ENCODE measurements around the gene FOXC1. TPM values are rescaled to one million over a fixed set of nuclear protein-coding genes. Genes with fewer than 3 reads are reported as not detected.

The FOXC1 gene
- total and polyA plus RNA-seq, 7 donors: 0.90 to 2.7 (median 1.5) TPM

DNA sequence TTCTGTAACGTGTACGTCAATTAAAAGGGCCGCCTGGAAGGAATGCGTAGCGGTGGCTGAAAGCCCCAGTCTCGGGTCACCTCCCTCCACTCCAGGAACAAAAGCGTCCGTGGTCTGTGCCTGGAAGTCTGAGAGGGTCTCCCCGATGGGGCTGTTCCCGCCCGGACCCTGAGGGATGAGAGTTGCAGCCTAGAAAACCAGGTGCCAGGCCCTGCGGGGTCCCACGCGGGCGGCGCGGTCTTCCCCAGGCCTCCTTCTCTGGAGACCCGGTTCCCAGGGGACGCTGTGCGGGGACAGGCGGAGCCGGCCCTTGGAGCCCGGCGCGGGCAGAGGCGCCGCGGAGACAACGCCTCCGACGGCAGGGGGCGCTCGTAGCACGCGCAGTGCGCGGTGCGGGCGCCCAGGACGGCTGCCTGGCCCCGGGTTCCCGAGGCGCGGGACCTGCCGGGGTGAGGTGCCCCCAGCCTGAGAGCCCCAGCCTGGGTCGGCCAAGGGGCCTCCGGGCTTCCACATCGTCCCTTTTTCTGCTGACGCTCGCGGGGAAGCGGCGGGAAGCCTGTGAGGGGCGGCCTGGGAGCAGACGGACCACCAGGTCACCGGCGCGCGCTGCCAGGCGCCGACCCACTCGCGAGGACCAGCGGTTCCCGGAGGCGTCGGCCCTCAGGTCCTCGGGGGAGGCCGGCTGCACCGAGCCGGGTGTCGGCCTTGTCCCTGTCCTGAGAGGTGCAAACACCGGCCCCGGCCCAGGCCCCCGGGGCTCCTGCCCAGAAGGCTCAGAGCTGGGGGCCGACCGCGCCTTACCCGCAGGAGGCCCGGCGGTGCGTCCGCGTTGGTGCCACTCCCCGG is 5.3 kb upstream of the FOXC1 start:
- Histone ChIP-seq H3K4me3 (peak overlapping the region; percentile 68), H3K36me3 (ENCODE audit: insufficient read depth in 1 of 2, low read depth in 1 of 2) (no peaks in the 10 kb centered on the region), H3K4me1 (peaks cover 15% of the 10 kb centered on the region), H3K27me3 (ENCODE audit: insufficient read depth in 3 of 3, low read length in 2 of 3) (peaks cover 0 to 75% (median 44%) of the 10 kb centered on the region in 3 donors), H3K9me3 (no peaks in the 10 kb centered on the region), H3K27ac (no peak overlapping the region)
- WGBS, 3 donors: 2 to 3% (median 2%) methylated on average over 62 to 85 of the region's 85 CpGs
- ATAC-seq (peak; percentile 90 to 96 (median 95)), DNase-seq (peak; percentile 70 to 83)
- intact Hi-C loops (cut with DNase I): loop anchor here (2.0 to 10.0 kb wide), 6 partner anchors 500 to 1140 kb away; no protein-coding TSS in a partner anchor
- peak; percentile 96 for TF ChIP-seq CTCF (IDR thresholded peaks at IDR 0.05)

- Histone ChIP-seq H3K4me1 (peaks cover 15% of the 10 kb centered on the region), H3K27ac (no peak overlapping the region), H3K4me3 (peak overlapping the region; percentile 68), H3K36me3 (ENCODE audit: insufficient read depth in 1 of 2, low read depth in 1 of 2) (no peaks in the 10 kb centered on the region), H3K9me3 (no peaks in the 10 kb centered on the region), H3K27me3 (ENCODE audit: insufficient read depth in 3 of 3, low read length in 2 of 3) (peaks cover 0 to 76% (median 44%) of the 10 kb centered on the region in 3 donors)
- intact Hi-C loops (cut with DNase I): loop anchor here (2.0 to 10.0 kb wide), 5 partner anchors 500 to 1140 kb away; no protein-coding TSS in a partner anchor
- DNase-seq: peak in 1 of 2 donors; percentile 48
- ATAC-seq: peak; percentile 4 to 34 (median 18)
- no peak for TF ChIP-seq CTCF (IDR thresholded peaks at IDR 0.05)
- 16 to 17% (median 17%) methylated on average over 34 to 65 of the region's 65 CpGs for WGBS, 3 donors
These were observed 4.5 kb upstream of the FOXC1 start for GRCh38 chr6:1605004-1605892.

DNA sequence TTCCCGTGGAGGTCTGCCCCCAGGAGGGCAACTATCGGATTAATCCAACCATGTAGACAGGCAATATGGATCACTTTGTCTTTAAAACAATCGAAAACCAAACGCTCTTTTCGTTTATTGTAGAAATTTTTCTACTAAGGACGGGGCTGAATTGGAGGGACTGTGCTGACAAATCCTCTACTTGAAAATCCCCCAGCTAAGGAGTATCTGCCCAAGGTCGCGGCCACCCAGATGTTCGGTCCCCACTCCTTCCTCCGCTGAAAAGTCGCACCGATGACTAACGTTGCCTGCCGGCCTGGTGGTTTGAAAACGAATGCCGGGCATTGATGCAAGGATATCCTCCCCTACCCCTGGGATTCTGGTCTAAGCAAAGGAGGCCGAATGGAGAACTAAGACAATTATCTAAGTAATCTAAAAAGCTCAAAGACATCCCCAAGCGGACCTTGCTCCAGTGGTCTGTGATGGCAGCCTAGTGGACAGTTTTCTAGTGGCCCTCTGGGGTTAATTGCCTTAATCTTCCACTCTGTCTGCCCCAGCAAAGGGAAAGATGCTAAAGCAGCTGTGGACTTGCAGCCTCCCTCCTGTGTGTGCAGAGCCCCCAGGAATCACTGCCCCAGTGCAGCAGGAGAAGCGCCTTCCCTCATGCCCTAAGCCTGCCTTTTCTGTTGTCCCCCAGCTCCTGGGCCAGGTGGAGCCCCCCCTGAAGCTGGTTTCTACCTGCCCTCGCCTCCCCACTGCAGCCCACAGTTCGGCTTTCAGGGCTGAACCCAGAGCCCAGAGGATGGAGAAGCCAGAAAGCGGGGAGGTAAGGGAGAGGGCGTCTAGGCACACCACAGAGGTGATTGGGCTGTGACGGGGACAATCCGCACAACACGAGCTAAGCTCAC is 3.6 kb upstream of the FOXC1 start:
- WGBS, 3 donors: 32 to 39% (median 36%) methylated on average over 26 of the region's 26 CpGs
- ATAC-seq (no peak), DNase-seq (peak in 1 of 2 donors; percentile 40)
- no peak for TF ChIP-seq CTCF (IDR thresholded peaks at IDR 0.05)
- Histone ChIP-seq H3K9me3 (no peaks in the 10 kb centered on the region), H3K27ac (no peak overlapping the region), H3K36me3 (ENCODE audit: insufficient read depth in 1 of 2, low read depth in 1 of 2) (no peaks in the 10 kb centered on the region), H3K27me3 (ENCODE audit: insufficient read depth in 3 of 3, low read length in 2 of 3) (peaks cover 0 to 85% (median 46%) of the 10 kb centered on the region in 3 donors), H3K4me1 (peaks cover 15% of the 10 kb centered on the region), H3K4me3 (no peak overlapping the region)
- intact Hi-C loops (cut with DNase I): loop anchor here (2.0 to 10.0 kb wide), 6 partner anchors 499 to 1139 kb away; no protein-coding TSS in a partner anchor

All from psoas muscle (tissue), 8 donors.